ENCODE measurements around the gene UNC13A. TPM values are rescaled to one million over a fixed set of nuclear protein-coding genes. Genes with fewer than 3 reads are reported as not detected.

UNC13A gene
- total RNA-seq, 3 donors from 2014 or later (not counting 1 experiment from before 2014, with no cell fraction given), result not detected

DNA sequence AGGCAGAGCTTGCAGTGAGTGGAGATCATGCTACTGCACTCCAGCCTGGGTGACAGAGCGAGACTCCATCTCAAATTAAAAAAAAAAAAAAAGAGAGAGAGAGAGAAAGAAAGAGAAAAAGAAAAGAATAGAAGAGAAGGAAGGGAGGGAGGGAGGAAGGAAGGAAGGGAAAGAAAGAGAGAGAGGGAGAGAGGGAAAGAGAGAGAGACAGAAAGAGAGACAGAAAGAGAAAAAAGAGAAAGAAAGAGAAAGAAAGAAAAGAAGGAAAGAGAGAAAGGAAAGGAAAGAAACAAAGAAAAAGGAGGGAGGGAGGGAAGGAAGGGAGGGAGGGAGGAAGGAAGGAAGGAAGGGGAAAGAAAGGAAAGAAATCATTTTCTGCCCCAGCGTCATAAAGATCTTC lies 7.0 kb upstream of the UNC13A start:
- ATAC-seq (no peak), DNase-seq (no peak)
- Mint-ChIP-seq H3K4me1 (no peaks in the 10 kb centered on the region), H3K27ac (no peak overlapping the region), H3K9me3 (no peaks in the 10 kb centered on the region), H3K36me3 (no peaks in the 10 kb centered on the region), H3K27me3 (ENCODE audit: low read depth in 2 of 2) (peaks cover 33 to 34% of the 10 kb centered on the region in 2 donors), H3K4me3 (no peak overlapping the region)
- Histone ChIP-seq H3K27me3 (ENCODE audit: control insufficient read depth, insufficient read depth, low read length) (no peaks in the 10 kb centered on the region), H3K4me1 (ENCODE audit: control insufficient read depth, insufficient read depth, low read length) (no peaks in the 10 kb centered on the region), H3K4me3 (ENCODE audit: low read length) (no peak overlapping the region), H3K9me3 (ENCODE audit: control insufficient read depth, insufficient read depth, low read length) (no peaks in the 10 kb centered on the region), H3K36me3 (ENCODE audit: control insufficient read depth, insufficient read depth, low read length) (no peaks in the 10 kb centered on the region), H3K27ac (ENCODE audit: low read length) (no peak overlapping the region)
- TF ChIP-seq CTCF (IDR thresholded peaks at IDR 0.05), result no peak
- intact Hi-C loops (cut with micrococcal nuclease), result no loop called here
- WGBS (ENCODE audit: insufficient coverage), result 100% methylated on average over 2 of the region's 2 CpGs

GRCh38 chr19:17692566-17692965 lies 4.4 kb upstream of the UNC13A start:
- H3K9me3 ChIP-seq (ENCODE audit: control insufficient read depth, insufficient read depth, low read length), result no peaks in the 10 kb centered on the region
- Mint-ChIP-seq H3K36me3 (no peaks in the 10 kb centered on the region), H3K27me3 (ENCODE audit: low read depth in 2 of 2) (peaks cover 30 to 31% of the 10 kb centered on the region in 2 donors), H3K9me3 (peaks cover 0 to 2% of the 10 kb centered on the region in 2 donors), H3K4me1 (peaks cover 2 to 9% of the 10 kb centered on the region in 2 donors), H3K27ac (no peak overlapping the region), H3K4me3 (no peak overlapping the region)
- no peak overlapping the region for H3K4me3 ChIP-seq (ENCODE audit: low read length)
- ATAC-seq (no peak), DNase-seq (no peak)
- intact Hi-C loops (cut with micrococcal nuclease), result no loop called here
- no peak overlapping the region for H3K27ac ChIP-seq (ENCODE audit: low read length)
- H3K4me1 ChIP-seq (ENCODE audit: control insufficient read depth, insufficient read depth, low read length), result peaks cover 5% of the 10 kb centered on the region
- peaks cover 13% of the 10 kb centered on the region for H3K27me3 ChIP-seq (ENCODE audit: control insufficient read depth, insufficient read depth, low read length)
- H3K36me3 ChIP-seq (ENCODE audit: control insufficient read depth, insufficient read depth, low read length), result no peaks in the 10 kb centered on the region
- no peak for TF ChIP-seq CTCF (IDR thresholded peaks at IDR 0.05)
- 88% methylated on average over 3 of the region's 4 CpGs for WGBS (ENCODE audit: insufficient coverage)

GRCh38 chr19:17688853-17689595 lies 870 bp upstream of the UNC13A start:
- intact Hi-C loops (cut with micrococcal nuclease), result no loop called here
- Histone ChIP-seq H3K4me3 (ENCODE audit: low read length) (no peak overlapping the region), H3K4me1 (ENCODE audit: control insufficient read depth, insufficient read depth, low read length) (peaks cover 20% of the 10 kb centered on the region), H3K27me3 (ENCODE audit: control insufficient read depth, insufficient read depth, low read length) (peaks cover 35% of the 10 kb centered on the region), H3K36me3 (ENCODE audit: control insufficient read depth, insufficient read depth, low read length) (no peaks in the 10 kb centered on the region), H3K9me3 (ENCODE audit: control insufficient read depth, insufficient read depth, low read length) (no peaks in the 10 kb centered on the region), H3K27ac (ENCODE audit: low read length) (no peak overlapping the region)
- no peak overlapping the region for H3K27ac Mint-ChIP-seq
- ATAC-seq, result no peak
- H3K27me3 Mint-ChIP-seq (ENCODE audit: low read depth in 2 of 2), result peaks cover 32 to 36% of the 10 kb centered on the region in 2 donors
- no peak for DNase-seq
- WGBS (ENCODE audit: insufficient coverage), result 55% methylated on average over 8 of the region's 10 CpGs
- peak overlapping the region; percentile 1 for H3K4me3 Mint-ChIP-seq
- no peaks in the 10 kb centered on the region for H3K36me3 Mint-ChIP-seq
- H3K4me1 Mint-ChIP-seq, result peaks cover 5 to 22% of the 10 kb centered on the region in 2 donors
- TF ChIP-seq CTCF (IDR thresholded peaks at IDR 0.05), result no peak
- H3K9me3 Mint-ChIP-seq, result peaks cover 0 to 2% of the 10 kb centered on the region in 2 donors

Data from natural killer cell (primary cell).